ENCODE data around the gene CDC42EP3.

CDC42EP3 gene

GRCh38 chr2:37656512-37657423, 14.7 kb downstream of the CDC42EP3 start:
- DNase-seq (ENCODE audit: low spot score): no peak

GRCh38 chr2:37654932-37655841, 16.3 kb downstream of the CDC42EP3 start:
- DNase-seq (ENCODE audit: low spot score): no peak

GRCh38 chr2:37654419-37654818, 17.0 kb downstream of the CDC42EP3 start:
- DNase-seq (ENCODE audit: low spot score): no peak

- DNase-seq (ENCODE audit: low spot score): no peak
Measured at GRCh38 chr2:37653805-37654378, 17.6 kb downstream of the CDC42EP3 start.

- DNase-seq (ENCODE audit: low spot score): no peak
Measured at GRCh38 chr2:37653093-37653492, 18.3 kb downstream of the CDC42EP3 start.

GRCh38 chr2:37652199-37652640, 19.2 kb downstream of the CDC42EP3 start:
- no peak for DNase-seq (ENCODE audit: low spot score)

GRCh38 chr2:37650548-37651093, 20.8 kb downstream of the CDC42EP3 start:
- no peak for DNase-seq (ENCODE audit: low spot score)

- DNase-seq (ENCODE audit: low spot score): no peak
Measured at GRCh38 chr2:37649518-37649917, 21.9 kb downstream of the CDC42EP3 start.

- DNase-seq (ENCODE audit: low spot score): no peak
Measured at GRCh38 chr2:37648331-37649011, 23.0 kb downstream of the CDC42EP3 start.

GRCh38 chr2:37647971-37648330, 23.5 kb downstream of the CDC42EP3 start:
- DNase-seq (ENCODE audit: low spot score): no peak

- DNase-seq (ENCODE audit: low spot score): no peak
Measured at GRCh38 chr2:37645836-37646235, 25.6 kb downstream of the CDC42EP3 start.

- DNase-seq (ENCODE audit: low spot score): no peak
Measured at GRCh38 chr2:37645362-37645761, 26.1 kb downstream of the CDC42EP3 start.

- DNase-seq (ENCODE audit: low spot score): no peak
Measured at GRCh38 chr2:37644191-37644590, 27.3 kb downstream of the CDC42EP3 start.

- DNase-seq (ENCODE audit: low spot score): no peak
Measured at GRCh38 chr2:37643730-37644078, 27.7 kb downstream of the CDC42EP3 start.

- DNase-seq (ENCODE audit: low spot score): no peak
Measured at GRCh38 chr2:37642907-37643729, 28.3 kb downstream of the CDC42EP3 start.

- no peak for DNase-seq (ENCODE audit: low spot score)
Measured at GRCh38 chr2:37641582-37642171, 29.8 kb downstream of the CDC42EP3 start.

- DNase-seq (ENCODE audit: low spot score): no peak
Measured at GRCh38 chr2:37639631-37640030, 31.8 kb downstream of the CDC42EP3 start.

GRCh38 chr2:37638973-37639372, 32.5 kb downstream of the CDC42EP3 start:
- DNase-seq (ENCODE audit: low spot score): no peak

- no peak for DNase-seq (ENCODE audit: low spot score)
Measured at GRCh38 chr2:37637985-37638384, 33.5 kb downstream of the CDC42EP3 start.

- no peak for DNase-seq (ENCODE audit: low spot score)
Measured at GRCh38 chr2:37637190-37637860, 34.1 kb downstream of the CDC42EP3 start.

Measured in ecto neural progenitor cell (in vitro differentiated cells).